HepG2 (cell line): ENCODE results near the gene NDUFS2. TPM values are rescaled to one million over a fixed set of nuclear protein-coding genes. Genes with fewer than 3 reads are reported as not detected.

Source experiments
- BORCS8-MEF2B ChIP-seq: sonication (generic); formaldehyde crosslinking; IDR thresholded peaks from 2 replicates; pipeline ENCODE4 v1.8.0; 2022; ENCODE audit warnings: mild to moderate bottlenecking, missing genetic modification reagents
- FUBP1 ChIP-seq: sonication (generic); formaldehyde crosslinking; IDR thresholded peaks from 2 replicates; pipeline ENCODE4 v1.5.1; 2020; ENCODE audit warnings: missing genetic modification reagents, mild to moderate bottlenecking, borderline replicate concordance
- GATAD1 ChIP-seq: IDR thresholded peaks from 2 replicates; pipeline ENCODE4 v1.6.1; 2016; ENCODE audit warnings: missing genetic modification reagents, missing compliant biosample characterization
- HDAC6 ChIP-seq: fragments of 200-600 bp; sonication (generic); IDR thresholded peaks from 2 replicates; pipeline ENCODE4 v1.7.0; 2017; ENCODE audit warnings: mild to moderate bottlenecking, antibody characterized with exemption, low read length, low read depth
- HNF4A ChIP-seq: sonication (generic); formaldehyde crosslinking; IDR thresholded peaks from 2 replicates; pipeline ENCODE4 v1.4.0; 2020; ENCODE audit warnings: missing genetic modification reagents
- KAT2B ChIP-seq: fragments of 150-350 bp; IDR thresholded peaks from 2 replicates; pipeline ENCODE4 v1.6.1; 2014; ENCODE audit warnings: low read depth, low read length, borderline replicate concordance
- MEF2D ChIP-seq: sonication (generic); formaldehyde crosslinking; IDR thresholded peaks from 2 replicates; pipeline ENCODE4 v1.5.1; 2020; ENCODE audit warnings: mild to moderate bottlenecking, missing genetic modification reagents
- MLX ChIP-seq: IDR thresholded peaks from 2 replicates; pipeline ENCODE4 v1.6.1; 2016
- PHB2 ChIP-seq: fragments of 450-650 bp; IDR thresholded peaks from 2 replicates; pipeline ENCODE4 v1.6.1; 2018; ENCODE audit not compliant: partially characterized antibody
- RXRA ChIP-seq: sonication (generic); formaldehyde crosslinking; IDR thresholded peaks from 2 replicates; pipeline ENCODE4 v1.5.1; 2020; ENCODE audit warnings: missing genetic modification reagents
- SMARCC2 ChIP-seq: fragments of 450-650 bp; IDR thresholded peaks from 2 replicates; pipeline ENCODE4 v1.6.1; 2017; ENCODE audit warnings: antibody characterized with exemption, mild to moderate bottlenecking
- TOE1 ChIP-seq: sonication (generic); formaldehyde crosslinking; IDR thresholded peaks from 2 replicates; pipeline ENCODE4 v1.4.0; 2020; ENCODE audit warnings: mild to moderate bottlenecking, missing genetic modification reagents
- ZMYM4 ChIP-seq: sonication (generic); formaldehyde crosslinking; IDR thresholded peaks from 2 replicates; pipeline ENCODE4 v1.8.1; 2023; ENCODE audit warnings: mild to moderate bottlenecking, missing genetic modification reagents
- ZNF274 ChIP-seq: sonication (generic); formaldehyde crosslinking; IDR thresholded peaks from 2 replicates; pipeline ENCODE4 v1.5.1; 2020; ENCODE audit warnings: mild to moderate bottlenecking, missing genetic modification reagents
- polyA plus RNA-seq, 8 experiments: library from polyadenylated mRNA; depleted of rRNA in 3 of 8; stranded (reverse) in 7 of 8; unstranded in 1 of 8; fragments of >200 nt; fragmentation: Illumina TruSeq in 4 of 8; extraction: Trizol in 4 of 8; gene quantifications; 2 replicates each; pipeline versions ENCODE4 v1.2.1 to v1.2.3, GENCODE V29; 2011 to 2016; ENCODE audit warnings: low read depth in 4 of 8, missing spikeins in 1 of 8, mixed read lengths in 1 of 8; ENCODE audit not compliant: insufficient read depth in 1 of 8
- total RNA-seq, 5 experiments: library from RNA; depleted of rRNA; stranded (reverse); fragments of >200 nt; fragmentation: Illumina TruSeq; extraction: Trizol; gene quantifications; 2 replicates each; pipeline ENCODE4 v1.2.3, GENCODE V29; 2016; ENCODE audit warnings: low read depth in 1 of 5
- TF ChIP-seq, protein P1 (sequence below): sonication (generic); formaldehyde crosslinking; IDR thresholded peaks from 2 replicates; pipeline ENCODE4 v1.5.0; 2020; ENCODE audit warnings: mild to moderate bottlenecking, missing genetic modification reagents
- TF ChIP-seq, protein P2 (sequence below): sonication (generic); IDR thresholded peaks from 2 replicates; pipeline ENCODE4 v1.6.1; 2016; ENCODE audit warnings: low read depth, borderline replicate concordance
- TF ChIP-seq, protein P3 (sequence below): sonication (generic); formaldehyde crosslinking; conservative IDR thresholded peaks from 2 replicates; pipeline ENCODE4 v1.8.0; 2022; ENCODE audit warnings: mild to moderate bottlenecking, moderate library complexity, missing genetic modification reagents
- TF ChIP-seq, protein P4 (sequence below): sonication (generic); formaldehyde crosslinking; IDR thresholded peaks from 2 replicates; pipeline ENCODE4 v1.9.0; 2022; ENCODE audit warnings: missing genetic modification reagents, mild to moderate bottlenecking, borderline replicate concordance

NDUFS2 gene
- total and polyA plus RNA-seq, 2 of the 13 experiments (the other 11 are each of a cell fraction or from before 2014, with no cell fraction given), result 89.9 to 118 TPM

- TF ChIP-seq KAT2B (no peak), ZNF274 (CRISPR knock-in tag) (no peak; the same call in 1 of the 2 replicates), BORCS8-MEF2B (CRISPR knock-in tag) (0 out of 2 replicates have a peak, but pooled peaks have one; percentile 83), MLX (no peak), FUBP1 (CRISPR knock-in tag) (no peak), GATAD1 (CRISPR knock-in tag) (peak; percentile 77), SMARCC2 (no peak), HDAC6 (no peak), TOE1 (no peak), MEF2D (CRISPR knock-in tag) (peak; percentile 81; the same call in 1 of the 2 replicates), HNF4A (CRISPR knock-in tag) (peak; percentile 45; the same call in 1 of the 2 replicates), RXRA (CRISPR knock-in tag) (peak; percentile 40; the same call in 1 of the 2 replicates), ZMYM4 (CRISPR knock-in tag) (peak; percentile 53; the same call in 1 of the 2 replicates), PHB2 (no peak)
- TF ChIP-seq, protein P1, sequence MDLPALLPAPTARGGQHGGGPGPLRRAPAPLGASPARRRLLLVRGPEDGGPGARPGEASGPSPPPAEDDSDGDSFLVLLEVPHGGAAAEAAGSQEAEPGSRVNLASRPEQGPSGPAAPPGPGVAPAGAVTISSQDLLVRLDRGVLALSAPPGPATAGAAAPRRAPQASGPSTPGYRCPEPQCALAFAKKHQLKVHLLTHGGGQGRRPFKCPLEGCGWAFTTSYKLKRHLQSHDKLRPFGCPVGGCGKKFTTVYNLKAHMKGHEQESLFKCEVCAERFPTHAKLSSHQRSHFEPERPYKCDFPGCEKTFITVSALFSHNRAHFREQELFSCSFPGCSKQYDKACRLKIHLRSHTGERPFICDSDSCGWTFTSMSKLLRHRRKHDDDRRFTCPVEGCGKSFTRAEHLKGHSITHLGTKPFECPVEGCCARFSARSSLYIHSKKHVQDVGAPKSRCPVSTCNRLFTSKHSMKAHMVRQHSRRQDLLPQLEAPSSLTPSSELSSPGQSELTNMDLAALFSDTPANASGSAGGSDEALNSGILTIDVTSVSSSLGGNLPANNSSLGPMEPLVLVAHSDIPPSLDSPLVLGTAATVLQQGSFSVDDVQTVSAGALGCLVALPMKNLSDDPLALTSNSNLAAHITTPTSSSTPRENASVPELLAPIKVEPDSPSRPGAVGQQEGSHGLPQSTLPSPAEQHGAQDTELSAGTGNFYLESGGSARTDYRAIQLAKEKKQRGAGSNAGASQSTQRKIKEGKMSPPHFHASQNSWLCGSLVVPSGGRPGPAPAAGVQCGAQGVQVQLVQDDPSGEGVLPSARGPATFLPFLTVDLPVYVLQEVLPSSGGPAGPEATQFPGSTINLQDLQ (CRISPR knock-in tag), result no peak
- TF ChIP-seq, protein P2, sequence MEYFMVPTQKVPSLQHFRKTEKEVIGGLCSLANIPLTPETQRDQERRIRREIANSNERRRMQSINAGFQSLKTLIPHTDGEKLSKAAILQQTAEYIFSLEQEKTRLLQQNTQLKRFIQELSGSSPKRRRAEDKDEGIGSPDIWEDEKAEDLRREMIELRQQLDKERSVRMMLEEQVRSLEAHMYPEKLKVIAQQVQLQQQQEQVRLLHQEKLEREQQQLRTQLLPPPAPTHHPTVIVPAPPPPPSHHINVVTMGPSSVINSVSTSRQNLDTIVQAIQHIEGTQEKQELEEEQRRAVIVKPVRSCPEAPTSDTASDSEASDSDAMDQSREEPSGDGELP, result no peak; the same call in 1 of the 2 replicates
- TF ChIP-seq, protein P3, sequence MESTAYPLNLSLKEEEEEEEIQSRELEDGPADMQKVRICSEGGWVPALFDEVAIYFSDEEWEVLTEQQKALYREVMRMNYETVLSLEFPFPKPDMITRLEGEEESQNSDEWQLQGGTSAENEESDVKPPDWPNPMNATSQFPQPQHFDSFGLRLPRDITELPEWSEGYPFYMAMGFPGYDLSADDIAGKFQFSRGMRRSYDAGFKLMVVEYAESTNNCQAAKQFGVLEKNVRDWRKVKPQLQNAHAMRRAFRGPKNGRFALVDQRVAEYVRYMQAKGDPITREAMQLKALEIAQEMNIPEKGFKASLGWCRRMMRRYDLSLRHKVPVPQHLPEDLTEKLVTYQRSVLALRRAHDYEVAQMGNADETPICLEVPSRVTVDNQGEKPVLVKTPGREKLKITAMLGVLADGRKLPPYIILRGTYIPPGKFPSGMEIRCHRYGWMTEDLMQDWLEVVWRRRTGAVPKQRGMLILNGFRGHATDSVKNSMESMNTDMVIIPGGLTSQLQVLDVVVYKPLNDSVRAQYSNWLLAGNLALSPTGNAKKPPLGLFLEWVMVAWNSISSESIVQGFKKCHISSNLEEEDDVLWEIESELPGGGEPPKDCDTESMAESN, result peak; percentile 70; the same call in 1 of the 2 replicates
- TF ChIP-seq, protein P4, sequence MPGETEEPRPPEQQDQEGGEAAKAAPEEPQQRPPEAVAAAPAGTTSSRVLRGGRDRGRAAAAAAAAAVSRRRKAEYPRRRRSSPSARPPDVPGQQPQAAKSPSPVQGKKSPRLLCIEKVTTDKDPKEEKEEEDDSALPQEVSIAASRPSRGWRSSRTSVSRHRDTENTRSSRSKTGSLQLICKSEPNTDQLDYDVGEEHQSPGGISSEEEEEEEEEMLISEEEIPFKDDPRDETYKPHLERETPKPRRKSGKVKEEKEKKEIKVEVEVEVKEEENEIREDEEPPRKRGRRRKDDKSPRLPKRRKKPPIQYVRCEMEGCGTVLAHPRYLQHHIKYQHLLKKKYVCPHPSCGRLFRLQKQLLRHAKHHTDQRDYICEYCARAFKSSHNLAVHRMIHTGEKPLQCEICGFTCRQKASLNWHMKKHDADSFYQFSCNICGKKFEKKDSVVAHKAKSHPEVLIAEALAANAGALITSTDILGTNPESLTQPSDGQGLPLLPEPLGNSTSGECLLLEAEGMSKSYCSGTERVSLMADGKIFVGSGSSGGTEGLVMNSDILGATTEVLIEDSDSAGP, result peak; percentile 66; the same call in 1 of the 2 replicates
These were observed at the start of gene NDUFS2 (continued) for GRCh38 chr1:161201836-161202712.
